WTC11 (cell line): ENCODE data around the gene PSMA4. TPM values are rescaled to one million over a fixed set of nuclear protein-coding genes. Genes with fewer than 3 reads are reported as not detected.

Source experiments
- ATAC-seq: fragments of 200-7000 bp; cut with Tn5 transposase; 2 replicates; pipeline ENCODE4 v1.10.0; 2021; ENCODE audit warnings: mild to moderate bottlenecking, moderate library complexity
- CTCF ChIA-PET: fragments of 300-600 bp; sonication (Branson Sonifier 250); formaldehyde crosslinking; loops from one replicate; lab custom pipeline; 2021; ENCODE audit warnings: antibody characterized with exemption; lab: Charles Lee
- POLR2A ChIA-PET: fragments of 350-600 bp; sonication (Branson Sonifier 250); formaldehyde crosslinking; loops from one replicate; lab custom pipeline; 2021; ENCODE audit warnings: antibody characterized with exemption; lab: Charles Lee
- DNase-seq: peaks from one replicate; pipeline ENCODE4 v3.0.0; 2021; ENCODE audit warnings: low spot score
- H3K27ac Mint-ChIP-seq: 2 replicates; pipeline ENCODE4 v1.8.0; 2021; ENCODE audit warnings: mixed read lengths
- H3K27me3 Mint-ChIP-seq: 2 replicates; pipeline ENCODE4 v1.8.0; 2021; ENCODE audit warnings: low read depth, mild to moderate bottlenecking, moderate library complexity, mixed read lengths
- H3K36me3 Mint-ChIP-seq: 2 replicates; pipeline ENCODE4 v1.8.0; 2021; ENCODE audit warnings: mixed read lengths
- H3K4me1 Mint-ChIP-seq: 2 replicates; pipeline ENCODE4 v1.8.0; 2022; ENCODE audit warnings: mixed read lengths
- H3K4me3 Mint-ChIP-seq: 2 replicates; pipeline ENCODE4 v1.8.0; 2021; ENCODE audit warnings: mild to moderate bottlenecking, moderate library complexity, mixed read lengths
- H3K9me3 Mint-ChIP-seq: 2 replicates; pipeline ENCODE4 v1.8.0; 2021; ENCODE audit warnings: mixed read lengths
- AFF4 ChIP-seq: sonication (generic); formaldehyde crosslinking; IDR thresholded peaks from 2 replicates; pipeline ENCODE4 v1.8.1; 2023; ENCODE audit warnings: mild to moderate bottlenecking, missing genetic modification reagents, borderline replicate concordance
- ARID4B ChIP-seq: sonication (generic); formaldehyde crosslinking; IDR thresholded peaks from 2 replicates; pipeline ENCODE4 v1.8.0; 2023; ENCODE audit warnings: missing genetic modification reagents, mild to moderate bottlenecking, borderline replicate concordance
- ATF2 ChIP-seq: sonication (generic); formaldehyde crosslinking; IDR thresholded peaks from 2 replicates; pipeline ENCODE4 v1.8.1; 2022; ENCODE audit warnings: low read depth, missing genetic modification reagents, borderline replicate concordance
- CDX4 ChIP-seq: fragments of 250-450 bp; sonication (Bioruptor Pico); IDR thresholded peaks from 2 replicates; pipeline ENCODE4 v1.9.0; 2021; ENCODE audit warnings: moderate library complexity, mild to moderate bottlenecking, inconsistent platforms, borderline replicate concordance
- EMX1 ChIP-seq: fragments of 250-450 bp; sonication (Bioruptor Pico); IDR thresholded peaks from 2 replicates; pipeline ENCODE4 v1.8.0; 2021; ENCODE audit warnings: mild to moderate bottlenecking
- ETV6 ChIP-seq: sonication (generic); formaldehyde crosslinking; IDR thresholded peaks from 2 replicates; pipeline ENCODE4 v1.8.1; 2022; ENCODE audit warnings: mild to moderate bottlenecking, missing genetic modification reagents
- FOXP1 ChIP-seq: sonication (generic); formaldehyde crosslinking; IDR thresholded peaks from 2 replicates; pipeline ENCODE4 v1.8.0; 2022; ENCODE audit warnings: missing genetic modification reagents, mild to moderate bottlenecking, moderate library complexity, borderline replicate concordance
- FOXP4 ChIP-seq: sonication (generic); formaldehyde crosslinking; IDR thresholded peaks from 2 replicates; pipeline ENCODE4 v1.8.0; 2022; ENCODE audit warnings: mild to moderate bottlenecking, missing genetic modification reagents
- KAT7 ChIP-seq: sonication (generic); formaldehyde crosslinking; IDR thresholded peaks from 2 replicates; pipeline ENCODE4 v1.8.1; 2023; ENCODE audit warnings: missing genetic modification reagents, mild to moderate bottlenecking, borderline replicate concordance
- MAX ChIP-seq: sonication (generic); formaldehyde crosslinking; IDR thresholded peaks from 2 replicates; pipeline ENCODE4 v1.8.0; 2022; ENCODE audit warnings: mild to moderate bottlenecking, missing genetic modification reagents
- MXD4 ChIP-seq: fragments of 250-450 bp; sonication (Bioruptor Pico); IDR thresholded peaks from 2 replicates; pipeline ENCODE4 v1.8.0; 2021; ENCODE audit warnings: mild to moderate bottlenecking, moderate library complexity, borderline replicate concordance
- NFE2L1 ChIP-seq: sonication (generic); formaldehyde crosslinking; IDR thresholded peaks from 2 replicates; pipeline ENCODE4 v1.8.1; 2023; ENCODE audit warnings: missing genetic modification reagents
- NFYB ChIP-seq: sonication (generic); formaldehyde crosslinking; conservative IDR thresholded peaks from 2 replicates; pipeline ENCODE4 v1.8.0; 2022; ENCODE audit warnings: low read depth, missing genetic modification reagents
- NR2C2 ChIP-seq: sonication (generic); formaldehyde crosslinking; IDR thresholded peaks from 2 replicates; pipeline ENCODE4 v1.8.0; 2022; ENCODE audit warnings: mild to moderate bottlenecking, missing genetic modification reagents
- PRRX2 ChIP-seq: fragments of 250-450 bp; sonication (Bioruptor Pico); IDR thresholded peaks from 2 replicates; pipeline ENCODE4 v1.8.0; 2021; ENCODE audit warnings: mild to moderate bottlenecking
- ZNF121 ChIP-seq: sonication (generic); formaldehyde crosslinking; IDR thresholded peaks from 2 replicates; pipeline ENCODE4 v1.8.0; 2023; ENCODE audit warnings: missing genetic modification reagents
- ZNF263 ChIP-seq: sonication (generic); formaldehyde crosslinking; IDR thresholded peaks from 2 replicates; pipeline ENCODE4 v1.8.1; 2022; ENCODE audit warnings: low read depth, mild to moderate bottlenecking, moderate library complexity, missing genetic modification reagents
- total RNA-seq: library from RNA; stranded (reverse); gene quantifications from 3 replicates; pipeline ENCODE4 v1.2.3, GENCODE V29; 2021

The PSMA4 gene
- total RNA-seq, 1 experiment from 2014 or later, result 281 TPM

- no peak for TF ChIP-seq KAT7 (CRISPR knock-in tag)
- TF ChIP-seq MXD4 (CRISPR knock-in tag), result no peak
- TF ChIP-seq NFYB (CRISPR knock-in tag), result no peak
Measured at GRCh38 chr15:78550194-78550593, 9.9 kb downstream of the PSMA4 start (continued).

GRCh38 chr15:78550815-78551214, 10.6 kb downstream of the PSMA4 start:
- DNase-seq, result no peak
- ChIA-PET CTCF (no interaction called here), POLR2A (interaction anchor here (1.9 kb wide), 1 partner anchor 14 kb away, joined by 6 read pairs; the partner anchor contains the start of gene CHRNA5)
- Mint-ChIP-seq H3K9me3 (no peaks in the 10 kb centered on the region), H3K27ac (no peak overlapping the region), H3K36me3 (peaks cover 37% of the 10 kb centered on the region), H3K4me3 (no peak overlapping the region), H3K27me3 (no peaks in the 10 kb centered on the region), H3K4me1 (peaks cover 4% of the 10 kb centered on the region)
- TF ChIP-seq NFYB (CRISPR knock-in tag) (no peak), CDX4 (CRISPR knock-in tag) (no peak), EMX1 (CRISPR knock-in tag) (no peak), PRRX2 (no peak), MAX (CRISPR knock-in tag) (no peak), ARID4B (CRISPR knock-in tag) (no peak), ZNF121 (CRISPR knock-in tag) (no peak), ETV6 (CRISPR knock-in tag) (no peak), NR2C2 (CRISPR knock-in tag) (no peak), AFF4 (no peak), NFE2L1 (no peak), ZNF263 (CRISPR knock-in tag) (no peak), FOXP4 (CRISPR knock-in tag) (no peak), FOXP1 (no peak), ATF2 (CRISPR knock-in tag) (no peak)
- ATAC-seq, result no peak
